Activated CD8-positive, alpha-beta T cell treated with anti-CD3 and anti-CD28 coated beads, Interleukin-2, amount 10 ng/mL, durations not matched to agents 7 days and 5 days (primary cell): Measurements from ENCODE around the gene INSC. TPM values are rescaled to one million over a fixed set of nuclear protein-coding genes. Genes with fewer than 3 reads are reported as not detected.

Source experiments
- ATAC-seq: fragments of 150-1000 bp; cut with Tn5 transposase; one replicate; pipeline ENCODE4 v1.10.0; 2021; ENCODE audit warnings: moderate library complexity
- CTCF ChIA-PET: fragments of 350-600 bp; sonication (Branson Sonifier 250); formaldehyde crosslinking; loops from one replicate; lab custom pipeline; 2021; ENCODE audit warnings: antibody characterized with exemption; lab: Charles Lee
- POLR2A ChIA-PET: fragments of 350-600 bp; sonication (Branson Sonifier 250); formaldehyde crosslinking; loops from one replicate; lab custom pipeline; 2021; ENCODE audit warnings: antibody characterized with exemption; lab: Charles Lee
- DNase-seq: peaks from one replicate; pipeline ENCODE4 v3.0.0-alpha.2; 2020
- H3K27ac Mint-ChIP-seq: one replicate; pipeline ENCODE4 v1.8.0; 2021; ENCODE audit warnings: mild to moderate bottlenecking, mixed read lengths
- H3K27me3 Mint-ChIP-seq: one replicate; pipeline ENCODE4 v1.8.0; 2021; ENCODE audit warnings: low read depth, mixed read lengths
- H3K36me3 Mint-ChIP-seq: one replicate; pipeline ENCODE4 v1.8.0; 2021; ENCODE audit warnings: low read depth, mixed read lengths
- H3K4me1 Mint-ChIP-seq: one replicate; pipeline ENCODE4 v1.8.0; 2021; ENCODE audit warnings: low read depth, mixed read lengths
- H3K4me3 Mint-ChIP-seq: one replicate; pipeline ENCODE4 v1.8.0; 2021; ENCODE audit warnings: mild to moderate bottlenecking, mixed read lengths
- H3K9me3 Mint-ChIP-seq: one replicate; pipeline ENCODE4 v1.8.0; 2022; ENCODE audit warnings: mixed read lengths; ENCODE audit not compliant: insufficient read depth
- total RNA-seq, 2 experiments: library from RNA; stranded (reverse); gene quantifications; one replicate each; pipeline ENCODE4 v1.2.3, GENCODE V29; 2021

Gene INSC
- total RNA-seq, 2 experiments from 2014 or later, result 0.13 to 0.34 TPM

DNA sequence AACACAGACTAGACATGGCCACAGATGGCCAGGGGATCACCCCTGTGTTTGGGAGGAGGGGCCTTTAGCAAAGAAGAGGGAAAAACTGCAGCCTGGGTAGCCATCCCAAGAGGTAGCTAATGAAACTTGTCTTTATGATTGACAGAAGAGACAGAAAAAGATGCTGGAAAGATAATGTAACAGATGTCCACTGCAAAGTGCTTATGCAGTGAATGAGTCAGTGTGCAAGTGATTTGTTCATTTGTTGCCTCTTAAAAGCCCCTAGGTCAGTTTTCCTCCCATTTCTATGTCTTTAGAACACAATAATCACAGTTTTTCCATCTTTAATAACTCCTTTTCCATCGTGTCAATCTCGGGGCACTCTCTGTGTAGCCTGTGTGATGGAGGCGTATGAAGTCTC lies 57.2 kb downstream of the INSC start:
- DNase-seq (no peak), ATAC-seq (no peak)
- Mint-ChIP-seq H3K4me1 (no peaks in the 10 kb centered on the region), H3K4me3 (no peak overlapping the region), H3K9me3 (no peaks in the 10 kb centered on the region), H3K27me3 (peaks cover 26% of the 10 kb centered on the region), H3K27ac (no peak overlapping the region), H3K36me3 (no peaks in the 10 kb centered on the region)
- ChIA-PET CTCF (no interaction called here), POLR2A (no interaction called here)

GRCh38 chr11:15175831-15176230 lies 61.1 kb downstream of the INSC start:
- ChIA-PET POLR2A (no interaction called here), CTCF (interaction anchor here (1.2 kb wide), 1 partner anchor 75 kb away, joined by 4 read pairs; no protein-coding TSS in a partner anchor)
- Mint-ChIP-seq H3K36me3 (no peaks in the 10 kb centered on the region), H3K4me3 (no peak overlapping the region), H3K9me3 (no peaks in the 10 kb centered on the region), H3K27me3 (peaks cover 26% of the 10 kb centered on the region), H3K4me1 (no peaks in the 10 kb centered on the region), H3K27ac (no peak overlapping the region)
- ATAC-seq, result no peak
- DNase-seq, result no peak

GRCh38 chr11:15176646-15177163 lies 62.0 kb downstream of the INSC start:
- ChIA-PET CTCF (interaction anchor here (1.2 kb wide), 1 partner anchor 170 kb away, joined by 3 read pairs; no protein-coding TSS in a partner anchor), POLR2A (interaction anchor here (1.1 kb wide), 1 partner anchor 21 kb away, joined by 3 read pairs; no protein-coding TSS in a partner anchor)
- ATAC-seq (no peak), DNase-seq (no peak)
- Mint-ChIP-seq H3K4me3 (no peak overlapping the region), H3K36me3 (no peaks in the 10 kb centered on the region), H3K27ac (no peak overlapping the region), H3K4me1 (no peaks in the 10 kb centered on the region), H3K9me3 (no peaks in the 10 kb centered on the region), H3K27me3 (peaks cover 24% of the 10 kb centered on the region)

GRCh38 chr11:15177491-15177890 lies 62.8 kb downstream of the INSC start:
- ChIA-PET POLR2A (interaction anchor here (1.1 kb wide), 1 partner anchor 20 kb away, joined by 3 read pairs; no protein-coding TSS in a partner anchor), CTCF (interaction anchor here (1.2 kb wide), 1 partner anchor 171 kb away, joined by 3 read pairs; no protein-coding TSS in a partner anchor)
- no peaks in the 10 kb centered on the region for H3K4me1 Mint-ChIP-seq
- H3K36me3 Mint-ChIP-seq, result no peaks in the 10 kb centered on the region
- H3K27me3 Mint-ChIP-seq, result peaks cover 17% of the 10 kb centered on the region
- H3K9me3 Mint-ChIP-seq, result no peaks in the 10 kb centered on the region
- H3K4me3 Mint-ChIP-seq, result no peak overlapping the region
- H3K27ac Mint-ChIP-seq, result no peak overlapping the region
- DNase-seq, result no peak
- ATAC-seq, result no peak

DNA sequence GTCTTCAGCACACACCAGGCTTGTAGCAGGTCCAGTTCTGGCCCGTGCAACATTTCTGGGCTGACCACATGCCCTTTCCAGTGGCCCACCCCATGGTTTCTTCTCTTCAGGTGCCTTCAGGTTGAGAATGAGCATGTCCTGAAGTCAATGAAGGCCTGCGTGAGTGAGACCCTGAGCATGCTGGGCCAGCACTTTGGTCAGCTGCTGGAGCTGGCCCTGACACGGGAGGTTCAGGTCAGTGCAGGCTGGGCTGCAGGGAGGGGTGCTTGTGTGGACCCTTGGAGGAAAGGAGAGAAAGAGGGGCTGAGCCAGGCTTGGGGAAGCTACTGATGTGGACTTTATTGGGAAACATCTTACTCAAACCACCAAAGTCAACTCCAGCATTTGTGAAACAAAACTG lies 63.5 kb downstream of the INSC start:
- Mint-ChIP-seq H3K4me3 (no peak overlapping the region), H3K36me3 (no peaks in the 10 kb centered on the region), H3K4me1 (no peaks in the 10 kb centered on the region), H3K27ac (no peak overlapping the region), H3K9me3 (no peaks in the 10 kb centered on the region), H3K27me3 (peaks cover 15% of the 10 kb centered on the region)
- DNase-seq (no peak), ATAC-seq (no peak)
- ChIA-PET CTCF (interaction anchor here (1.0 kb wide), 1 partner anchor 78 kb away, joined by 4 read pairs; no protein-coding TSS in a partner anchor), POLR2A (no interaction called here)

DNA sequence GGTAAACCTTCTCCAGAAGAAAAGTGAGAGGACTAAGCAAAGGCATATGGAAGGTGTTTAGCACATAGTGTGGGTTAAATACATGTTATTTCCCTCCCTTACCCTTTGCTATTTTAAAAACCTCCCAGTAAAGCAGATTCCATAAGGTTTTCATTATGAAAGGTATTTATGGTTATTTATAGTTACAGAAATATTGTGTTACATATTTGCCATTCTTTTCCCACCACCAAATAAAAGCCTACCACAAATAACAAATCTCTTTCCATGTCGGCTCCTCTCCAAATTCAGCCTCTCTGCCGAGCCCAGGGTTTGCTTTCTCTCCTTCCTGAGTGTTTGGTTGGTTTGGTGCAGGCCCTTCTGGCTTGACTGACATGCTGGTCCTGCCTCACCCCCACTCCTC lies 64.4 kb downstream of the INSC start:
- H3K27me3 Mint-ChIP-seq, result peaks cover 10% of the 10 kb centered on the region
- H3K4me3 Mint-ChIP-seq, result no peak overlapping the region
- H3K27ac Mint-ChIP-seq, result no peak overlapping the region
- POLR2A ChIA-PET, result no interaction called here
- H3K36me3 Mint-ChIP-seq, result no peaks in the 10 kb centered on the region
- CTCF ChIA-PET, result no interaction called here
- no peaks in the 10 kb centered on the region for H3K9me3 Mint-ChIP-seq
- ATAC-seq (no peak), DNase-seq (no peak)
- H3K4me1 Mint-ChIP-seq, result no peaks in the 10 kb centered on the region

GRCh38 chr11:15180212-15180792 lies 65.6 kb downstream of the INSC start:
- no peaks in the 10 kb centered on the region for H3K9me3 Mint-ChIP-seq
- H3K27me3 Mint-ChIP-seq, result peaks cover 5% of the 10 kb centered on the region
- DNase-seq (no peak), ATAC-seq (no peak)
- no peaks in the 10 kb centered on the region for H3K36me3 Mint-ChIP-seq
- no peaks in the 10 kb centered on the region for H3K4me1 Mint-ChIP-seq
- ChIA-PET POLR2A (no interaction called here), CTCF (no interaction called here)
- H3K4me3 Mint-ChIP-seq, result no peak overlapping the region
- H3K27ac Mint-ChIP-seq, result no peak overlapping the region

GRCh38 chr11:15182372-15182771 lies 67.6 kb downstream of the INSC start:
- no peaks in the 10 kb centered on the region for H3K9me3 Mint-ChIP-seq
- H3K36me3 Mint-ChIP-seq, result no peaks in the 10 kb centered on the region
- ChIA-PET POLR2A (no interaction called here), CTCF (no interaction called here)
- H3K4me3 Mint-ChIP-seq, result no peak overlapping the region
- no peak for ATAC-seq
- no peak for DNase-seq
- H3K4me1 Mint-ChIP-seq, result no peaks in the 10 kb centered on the region
- no peak overlapping the region for H3K27ac Mint-ChIP-seq
- H3K27me3 Mint-ChIP-seq, result peaks cover 5% of the 10 kb centered on the region

GRCh38 chr11:15185021-15185420 lies 70.3 kb downstream of the INSC start:
- Mint-ChIP-seq H3K4me3 (no peak overlapping the region), H3K36me3 (no peaks in the 10 kb centered on the region), H3K9me3 (no peaks in the 10 kb centered on the region), H3K27ac (no peak overlapping the region), H3K27me3 (peaks cover 13% of the 10 kb centered on the region), H3K4me1 (no peaks in the 10 kb centered on the region)
- POLR2A ChIA-PET, result no interaction called here
- CTCF ChIA-PET, result interaction anchor here (1.0 kb wide), 1 partner anchor 38 kb away, joined by 3 read pairs; no protein-coding TSS in a partner anchor
- DNase-seq, result no peak
- ATAC-seq, result no peak

DNA sequence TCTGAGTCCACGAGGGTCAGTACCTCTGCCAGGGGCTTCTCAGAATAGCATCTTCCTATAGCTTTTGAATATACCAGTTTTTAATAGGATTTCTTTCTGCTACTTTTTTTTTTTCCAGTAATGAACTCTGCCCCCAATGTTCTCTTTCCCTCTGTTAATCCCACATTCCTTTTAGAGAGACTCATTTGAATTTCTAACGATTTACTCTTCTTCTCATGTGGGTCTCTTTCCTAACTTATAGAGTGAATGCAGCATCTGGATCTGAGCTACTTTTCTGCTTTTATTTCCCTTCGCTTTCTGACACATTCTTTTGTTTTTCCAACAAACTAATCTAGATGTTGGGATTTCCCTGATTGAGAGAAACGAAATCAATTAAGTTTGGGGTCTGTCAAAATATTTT lies 71.4 kb downstream of the INSC start:
- H3K4me3 Mint-ChIP-seq, result no peak overlapping the region

GRCh38 chr11:15189189-15189588 lies 74.5 kb downstream of the INSC start:
- H3K27me3 Mint-ChIP-seq, result peaks cover 13% of the 10 kb centered on the region
- H3K9me3 Mint-ChIP-seq, result no peaks in the 10 kb centered on the region
- H3K36me3 Mint-ChIP-seq, result no peaks in the 10 kb centered on the region
- ATAC-seq, result no peak
- H3K4me1 Mint-ChIP-seq, result no peaks in the 10 kb centered on the region
- POLR2A ChIA-PET, result interaction anchor here (0.7 kb wide), 1 partner anchor 33 kb away, joined by 3 read pairs; no protein-coding TSS in a partner anchor
- H3K4me3 Mint-ChIP-seq, result no peak overlapping the region
- H3K27ac Mint-ChIP-seq, result no peak overlapping the region
- DNase-seq, result no peak
- CTCF ChIA-PET, result interaction anchor here (1.0 to 1.6 kb wide), 2 partner anchors 9 to 88 kb away, joined by 3 to 6 read pairs; no protein-coding TSS in a partner anchor

More for the DNA sequence above, 71.4 kb downstream of the INSC start:
- Mint-ChIP-seq H3K27ac (no peak overlapping the region), H3K27me3 (peaks cover 13% of the 10 kb centered on the region), H3K4me1 (no peaks in the 10 kb centered on the region), H3K9me3 (no peaks in the 10 kb centered on the region), H3K36me3 (no peaks in the 10 kb centered on the region)
- DNase-seq (no peak), ATAC-seq (no peak)
- ChIA-PET CTCF (interaction anchor here (1.0 kb wide), 1 partner anchor 37 kb away, joined by 3 read pairs; no protein-coding TSS in a partner anchor), POLR2A (no interaction called here)
